Measurements from ENCODE around the gene PCDHA4.
"Not testable (repeated sequence)": the region's sequence is repeated elsewhere in the genome, so short reads cannot be mapped to it uniquely, and the experiment has no call there.

The PCDHA4 gene

DNA sequence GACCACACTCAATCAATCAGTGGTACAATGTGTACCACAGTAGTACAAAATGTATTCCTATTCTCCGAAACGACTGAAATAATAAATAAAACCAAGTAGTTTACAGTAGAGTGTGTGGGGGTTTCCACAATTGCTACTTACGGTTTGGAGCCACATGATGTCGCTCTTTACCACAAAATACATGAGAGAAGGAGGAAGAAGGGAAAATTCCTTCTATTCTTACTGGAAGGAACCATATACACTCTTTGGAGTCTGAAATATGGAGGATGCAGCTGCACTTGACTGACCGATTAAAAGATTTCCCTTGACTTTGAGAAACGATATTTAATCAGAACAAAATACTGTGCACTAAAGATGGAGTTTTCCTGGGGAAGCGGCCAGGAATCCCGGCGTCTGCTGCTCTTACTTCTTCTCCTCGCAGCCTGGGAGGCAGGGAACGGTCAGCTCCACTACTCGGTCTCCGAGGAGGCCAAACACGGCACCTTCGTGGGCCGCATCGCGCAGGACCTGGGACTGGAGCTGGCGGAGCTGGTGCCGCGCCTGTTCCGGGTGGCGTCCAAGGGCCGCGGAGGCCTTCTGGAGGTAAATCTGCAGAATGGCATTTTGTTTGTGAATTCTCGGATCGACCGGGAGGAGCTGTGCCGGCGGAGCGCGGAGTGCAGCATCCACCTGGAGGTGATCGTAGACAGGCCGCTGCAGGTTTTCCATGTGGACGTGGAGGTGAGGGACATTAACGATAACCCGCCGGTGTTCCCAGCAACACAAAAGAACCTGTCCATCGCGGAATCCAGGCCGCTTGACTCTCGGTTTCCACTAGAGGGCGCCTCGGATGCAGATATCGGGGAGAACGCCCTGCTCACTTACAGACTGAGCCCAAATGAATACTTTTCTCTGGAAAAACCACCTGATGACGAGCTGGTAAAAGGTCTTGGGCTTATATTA, at the start of gene PCDHA4:
Gene PCDHA4 (plus strand): TSS at position 235 of the 942 bp plus-strand sequence.
- DNase-seq (ENCODE audit: low read depth) = no peak
- no peak within 1 kb of the TSS for H3K4me3 ChIP-seq (ENCODE audit: low read length)
- TF ChIP-seq, protein P1, sequence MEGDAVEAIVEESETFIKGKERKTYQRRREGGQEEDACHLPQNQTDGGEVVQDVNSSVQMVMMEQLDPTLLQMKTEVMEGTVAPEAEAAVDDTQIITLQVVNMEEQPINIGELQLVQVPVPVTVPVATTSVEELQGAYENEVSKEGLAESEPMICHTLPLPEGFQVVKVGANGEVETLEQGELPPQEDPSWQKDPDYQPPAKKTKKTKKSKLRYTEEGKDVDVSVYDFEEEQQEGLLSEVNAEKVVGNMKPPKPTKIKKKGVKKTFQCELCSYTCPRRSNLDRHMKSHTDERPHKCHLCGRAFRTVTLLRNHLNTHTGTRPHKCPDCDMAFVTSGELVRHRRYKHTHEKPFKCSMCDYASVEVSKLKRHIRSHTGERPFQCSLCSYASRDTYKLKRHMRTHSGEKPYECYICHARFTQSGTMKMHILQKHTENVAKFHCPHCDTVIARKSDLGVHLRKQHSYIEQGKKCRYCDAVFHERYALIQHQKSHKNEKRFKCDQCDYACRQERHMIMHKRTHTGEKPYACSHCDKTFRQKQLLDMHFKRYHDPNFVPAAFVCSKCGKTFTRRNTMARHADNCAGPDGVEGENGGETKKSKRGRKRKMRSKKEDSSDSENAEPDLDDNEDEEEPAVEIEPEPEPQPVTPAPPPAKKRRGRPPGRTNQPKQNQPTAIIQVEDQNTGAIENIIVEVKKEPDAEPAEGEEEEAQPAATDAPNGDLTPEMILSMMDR (IDR thresholded peaks at IDR 0.05; ENCODE audit: insufficient read depth, low read depth, low read length, missing control alignments) = peak; percentile 4

DNA sequence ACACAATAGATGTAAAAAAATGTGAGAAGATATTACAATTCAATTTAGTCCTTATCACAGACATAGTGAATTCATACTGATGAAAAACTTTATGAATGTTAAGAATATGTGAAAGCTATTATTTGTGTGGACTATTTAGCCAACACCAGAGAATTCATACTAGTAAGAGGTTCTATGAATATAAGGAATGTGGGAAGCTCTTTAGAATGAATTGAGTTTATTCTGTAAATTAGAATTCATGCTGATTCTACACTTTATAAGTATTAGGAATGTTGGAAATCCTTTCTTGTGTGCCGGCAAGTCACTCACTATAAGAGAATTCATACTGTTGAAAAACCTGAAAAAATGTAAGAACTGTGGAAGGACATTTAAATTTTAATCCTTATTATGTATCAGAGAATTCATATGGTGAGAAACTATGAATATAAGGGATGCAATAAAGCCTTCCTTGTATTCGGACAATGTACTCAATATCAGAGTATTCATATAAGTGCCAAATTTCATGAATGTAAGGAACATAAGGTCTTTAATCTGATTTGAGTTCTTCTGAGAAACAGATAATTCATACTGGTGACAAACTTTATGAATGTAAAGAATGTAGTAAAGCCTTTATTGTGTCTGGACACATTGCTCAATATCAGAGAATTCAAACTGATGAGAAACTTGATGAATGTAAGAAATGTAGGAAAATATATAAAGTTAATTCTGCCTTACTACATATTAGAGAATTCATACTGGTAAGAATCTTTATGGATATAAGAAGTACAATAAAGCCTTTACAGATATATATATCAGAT, 42.5 kb upstream of the PCDHA4 start:
- H3K4me3 ChIP-seq (ENCODE audit: low read length) = no peak overlapping the region
- no peak for DNase-seq (ENCODE audit: low read depth)
- TF ChIP-seq, protein P1 (IDR thresholded peaks at IDR 0.05; ENCODE audit: insufficient read depth, low read depth, low read length, missing control alignments) = no peak

DNA sequence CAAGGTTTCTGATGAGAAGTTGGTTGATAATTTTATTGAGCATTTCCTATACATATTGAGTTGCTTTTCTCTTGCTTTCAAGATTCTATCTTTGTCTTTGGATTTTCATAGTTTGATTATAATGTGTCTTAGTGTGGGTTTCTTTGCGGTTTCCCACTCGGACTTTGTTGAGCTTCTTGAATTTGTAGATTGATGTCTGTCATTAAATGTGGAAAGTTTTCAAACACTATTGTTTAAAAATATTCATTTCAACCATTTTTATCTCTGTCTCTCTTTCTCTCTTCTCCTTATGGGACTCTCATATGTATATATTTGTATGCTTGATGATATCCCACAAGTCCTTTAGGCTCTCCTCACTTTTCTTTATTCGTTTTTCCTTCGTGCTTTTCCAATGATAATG, 39.4 kb upstream of the PCDHA4 start:
- DNase-seq (ENCODE audit: low read depth) = no peak
- no peak overlapping the region for H3K4me3 ChIP-seq (ENCODE audit: low read length)
- TF ChIP-seq, protein P1 (IDR thresholded peaks at IDR 0.05; ENCODE audit: insufficient read depth, low read depth, low read length, missing control alignments) = no peak

DNA sequence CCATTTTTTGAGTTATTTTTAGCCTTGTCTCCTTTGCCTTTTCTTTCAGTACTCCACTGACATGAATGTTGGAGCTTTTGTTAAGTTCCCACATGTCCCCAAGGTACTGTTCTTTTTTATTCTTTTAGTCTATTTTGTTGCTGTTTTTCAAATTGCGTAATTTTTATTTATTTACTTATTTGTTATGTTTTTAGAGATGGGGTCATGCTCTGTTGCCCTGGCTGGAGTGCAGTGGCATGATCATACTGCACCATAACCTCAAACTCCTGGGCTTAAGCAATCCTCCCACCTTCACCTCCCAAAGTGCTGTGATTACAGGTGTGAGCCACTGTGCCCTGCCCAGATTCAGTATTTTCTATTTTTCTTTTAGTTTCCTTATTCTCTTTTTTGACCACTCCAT, 26.4 kb upstream of the PCDHA4 start:
- no peak for DNase-seq (ENCODE audit: low read depth)
- no peak overlapping the region for H3K4me3 ChIP-seq (ENCODE audit: low read length)
- TF ChIP-seq, protein P1 (IDR thresholded peaks at IDR 0.05; ENCODE audit: insufficient read depth, low read depth, low read length, missing control alignments) = no peak

DNA sequence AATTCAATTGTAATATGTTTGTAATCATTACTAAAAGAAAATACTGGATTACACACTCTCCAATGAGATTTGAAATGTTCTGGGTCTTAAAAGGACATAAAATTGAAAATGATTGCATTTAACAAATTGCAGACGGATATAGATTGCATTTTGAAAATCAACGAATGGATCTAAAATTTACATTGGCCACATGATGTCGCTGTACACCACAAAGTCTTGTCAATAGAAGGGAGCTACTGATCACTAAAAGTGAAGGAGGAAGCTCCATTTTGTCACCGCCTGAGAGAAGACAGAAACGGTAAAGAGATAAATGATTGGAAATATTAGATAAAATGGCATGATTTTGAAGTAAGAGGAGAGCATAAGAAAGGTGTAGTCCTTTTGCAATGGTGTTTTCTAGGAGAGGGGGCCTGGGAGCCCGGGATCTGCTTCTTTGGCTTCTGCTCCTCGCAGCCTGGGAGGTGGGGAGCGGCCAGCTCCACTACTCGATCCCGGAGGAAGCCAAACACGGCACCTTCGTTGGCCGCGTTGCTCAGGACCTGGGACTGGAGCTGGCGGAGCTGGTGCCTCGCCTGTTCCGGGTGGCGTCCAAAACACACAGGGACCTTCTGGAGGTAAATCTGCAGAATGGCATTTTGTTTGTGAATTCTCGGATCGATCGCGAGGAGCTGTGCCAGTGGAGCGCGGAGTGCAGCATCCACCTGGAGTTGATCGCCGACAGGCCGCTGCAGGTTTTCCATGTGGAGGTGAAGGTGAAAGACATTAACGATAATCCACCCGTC, 20.8 kb upstream of the PCDHA4 start, which contains the start of gene PCDHA1:
Gene PCDHA1 (plus strand): TSS at position 236 of the 782 bp plus-strand sequence.
- H3K4me3 ChIP-seq (ENCODE audit: low read length) = no peak within 1 kb of the TSS
- DNase-seq (ENCODE audit: low read depth) = no peak

DNA sequence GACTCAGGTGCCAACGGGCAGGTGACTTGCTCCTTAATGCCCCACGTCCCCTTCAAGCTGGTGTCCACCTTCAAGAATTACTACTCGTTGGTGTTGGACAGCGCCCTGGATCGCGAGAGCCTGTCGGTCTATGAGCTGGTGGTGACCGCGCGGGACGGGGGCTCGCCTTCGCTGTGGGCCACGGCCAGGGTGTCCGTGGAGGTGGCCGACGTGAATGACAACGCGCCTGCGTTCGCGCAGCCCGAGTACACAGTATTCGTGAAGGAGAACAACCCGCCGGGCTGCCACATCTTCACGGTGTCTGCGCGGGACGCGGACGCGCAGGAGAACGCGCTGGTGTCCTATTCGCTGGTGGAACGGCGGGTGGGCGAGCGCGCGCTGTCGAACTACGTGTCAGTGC, 19.4 kb upstream of the PCDHA4 start:
- H3K4me3 ChIP-seq (ENCODE audit: low read length); DNase-seq (ENCODE audit: low read depth): not testable (repeated sequence)

More for the DNA sequence above, 20.8 kb upstream of the PCDHA4 start, which contains the start of gene PCDHA1:
- TF ChIP-seq, protein P1 (IDR thresholded peaks at IDR 0.05; ENCODE audit: insufficient read depth, low read depth, low read length, missing control alignments) = no peak

DNA sequence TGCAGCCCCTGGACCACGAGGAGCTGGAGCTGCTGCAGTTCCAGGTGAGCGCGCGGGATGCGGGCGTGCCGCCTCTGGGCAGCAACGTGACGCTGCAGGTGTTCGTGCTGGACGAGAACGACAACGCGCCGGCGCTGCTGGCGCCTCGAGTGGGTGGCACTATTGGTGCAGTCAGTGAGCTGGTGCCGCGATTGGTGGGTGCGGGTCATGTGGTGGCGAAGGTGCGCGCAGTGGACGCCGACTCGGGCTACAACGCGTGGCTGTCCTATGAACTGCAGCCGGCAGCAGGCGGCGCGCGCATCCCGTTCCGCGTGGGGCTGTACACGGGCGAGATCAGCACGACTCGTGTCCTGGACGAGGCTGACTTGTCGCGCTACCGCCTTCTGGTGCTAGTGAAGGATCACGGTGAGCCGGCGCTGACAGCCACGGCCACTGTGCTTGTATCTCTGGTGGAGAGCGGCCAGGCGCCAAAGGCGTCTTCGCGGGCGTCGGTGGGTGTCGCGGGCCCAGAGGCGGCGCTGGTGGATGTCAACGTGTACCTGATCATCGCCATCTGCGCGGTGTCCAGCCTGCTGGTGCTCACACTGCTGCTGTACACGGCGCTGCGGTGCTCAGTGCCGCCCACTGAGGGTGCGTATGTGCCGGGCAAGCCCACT, 18.9 kb upstream of the PCDHA4 start:
- H3K4me3 ChIP-seq (ENCODE audit: low read length); DNase-seq (ENCODE audit: low read depth): not testable (repeated sequence)

Data from epithelial cell of esophagus (primary cell).